ENCODE results near the gene CDH26. TPM values are rescaled to one million over a fixed set of nuclear protein-coding genes. Genes with fewer than 3 reads are reported as not detected.

CDH26 gene
- total RNA-seq, 1 donor from 2014 or later: not detected

- Histone ChIP-seq H3K27me3 (no peaks in the 10 kb centered on the region), H3K4me1 (no peaks in the 10 kb centered on the region), H3K36me3 (no peaks in the 10 kb centered on the region), H3K4me3 (no peak overlapping the region), H3K9me3 (no peaks in the 10 kb centered on the region), H3K27ac (no peak overlapping the region)
- TF ChIP-seq, protein P1, sequence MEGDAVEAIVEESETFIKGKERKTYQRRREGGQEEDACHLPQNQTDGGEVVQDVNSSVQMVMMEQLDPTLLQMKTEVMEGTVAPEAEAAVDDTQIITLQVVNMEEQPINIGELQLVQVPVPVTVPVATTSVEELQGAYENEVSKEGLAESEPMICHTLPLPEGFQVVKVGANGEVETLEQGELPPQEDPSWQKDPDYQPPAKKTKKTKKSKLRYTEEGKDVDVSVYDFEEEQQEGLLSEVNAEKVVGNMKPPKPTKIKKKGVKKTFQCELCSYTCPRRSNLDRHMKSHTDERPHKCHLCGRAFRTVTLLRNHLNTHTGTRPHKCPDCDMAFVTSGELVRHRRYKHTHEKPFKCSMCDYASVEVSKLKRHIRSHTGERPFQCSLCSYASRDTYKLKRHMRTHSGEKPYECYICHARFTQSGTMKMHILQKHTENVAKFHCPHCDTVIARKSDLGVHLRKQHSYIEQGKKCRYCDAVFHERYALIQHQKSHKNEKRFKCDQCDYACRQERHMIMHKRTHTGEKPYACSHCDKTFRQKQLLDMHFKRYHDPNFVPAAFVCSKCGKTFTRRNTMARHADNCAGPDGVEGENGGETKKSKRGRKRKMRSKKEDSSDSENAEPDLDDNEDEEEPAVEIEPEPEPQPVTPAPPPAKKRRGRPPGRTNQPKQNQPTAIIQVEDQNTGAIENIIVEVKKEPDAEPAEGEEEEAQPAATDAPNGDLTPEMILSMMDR (IDR thresholded peaks at IDR 0.05): no peak
- intact Hi-C loops (cut with DNase I): no loop called here
- no peak for DNase-seq (ENCODE audit: low spot score in 2 of 2)
These were observed 91.4 kb downstream of the CDH26 start for GRCh38 chr20:60049601-60050000.

DNA sequence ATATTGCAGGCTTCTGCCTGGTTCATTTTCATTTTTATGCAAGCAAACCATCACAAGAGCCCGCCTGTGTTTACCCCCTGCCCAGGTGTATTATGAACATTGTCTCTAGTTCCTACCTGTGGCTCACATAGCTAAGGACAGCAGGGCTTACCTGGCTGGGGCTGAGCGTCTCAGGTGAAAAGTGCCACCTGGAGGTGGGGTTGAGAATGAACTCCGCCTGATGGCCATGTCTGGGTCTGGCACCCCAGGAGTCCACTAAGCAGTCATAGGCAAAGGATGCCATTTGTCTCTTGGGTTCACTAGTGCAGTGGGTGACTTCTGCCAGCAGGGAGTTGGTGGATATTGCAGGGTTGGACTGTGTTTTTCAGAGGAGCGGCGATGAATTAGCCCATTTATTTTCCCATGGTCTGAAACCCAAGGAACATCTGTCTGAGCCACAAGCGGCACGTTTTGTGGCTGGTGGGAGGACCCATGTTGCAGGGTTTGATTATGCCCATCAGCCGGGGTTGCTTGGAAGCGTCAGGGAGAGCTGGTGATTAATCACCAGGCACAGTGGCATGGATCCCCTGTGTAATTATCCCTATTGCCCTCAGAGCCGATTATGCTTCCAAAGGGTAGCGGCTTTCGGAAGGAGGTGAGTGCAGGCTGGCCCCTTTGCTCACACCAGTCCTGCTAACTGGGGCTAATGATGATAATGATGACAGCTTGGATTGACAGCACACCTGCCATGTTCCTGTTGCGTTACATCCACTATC, 92.1 kb downstream of the CDH26 start:
- H3K4me3 ChIP-seq: no peak overlapping the region
- H3K4me1 ChIP-seq: no peaks in the 10 kb centered on the region
- no peaks in the 10 kb centered on the region for H3K9me3 ChIP-seq
- no peak for DNase-seq (ENCODE audit: low spot score in 2 of 2)
- H3K27ac ChIP-seq: no peak overlapping the region
- TF ChIP-seq, protein P1 (IDR thresholded peaks at IDR 0.05): no peak
- H3K27me3 ChIP-seq: no peaks in the 10 kb centered on the region
- intact Hi-C loops (cut with DNase I): no loop called here
- no peaks in the 10 kb centered on the region for H3K36me3 ChIP-seq

GRCh38 chr20:60051911-60052310, 93.7 kb downstream of the CDH26 start:
- no peaks in the 10 kb centered on the region for H3K36me3 ChIP-seq
- TF ChIP-seq, protein P1 (IDR thresholded peaks at IDR 0.05): no peak
- no peaks in the 10 kb centered on the region for H3K27me3 ChIP-seq
- H3K4me1 ChIP-seq: no peaks in the 10 kb centered on the region
- H3K4me3 ChIP-seq: no peak overlapping the region
- intact Hi-C loops (cut with DNase I): no loop called here
- H3K27ac ChIP-seq: no peak overlapping the region
- no peak for DNase-seq (ENCODE audit: low spot score in 2 of 2)
- H3K9me3 ChIP-seq: no peaks in the 10 kb centered on the region

- TF ChIP-seq, protein P1 (IDR thresholded peaks at IDR 0.05): no peak
- Histone ChIP-seq H3K4me3 (no peak overlapping the region), H3K27ac (no peak overlapping the region), H3K27me3 (no peaks in the 10 kb centered on the region), H3K36me3 (no peaks in the 10 kb centered on the region), H3K9me3 (no peaks in the 10 kb centered on the region), H3K4me1 (no peaks in the 10 kb centered on the region)
- intact Hi-C loops (cut with DNase I): no loop called here
- no peak for DNase-seq (ENCODE audit: low spot score in 2 of 2)
These were observed 94.1 kb downstream of the CDH26 start for GRCh38 chr20:60052322-60052721.

DNA sequence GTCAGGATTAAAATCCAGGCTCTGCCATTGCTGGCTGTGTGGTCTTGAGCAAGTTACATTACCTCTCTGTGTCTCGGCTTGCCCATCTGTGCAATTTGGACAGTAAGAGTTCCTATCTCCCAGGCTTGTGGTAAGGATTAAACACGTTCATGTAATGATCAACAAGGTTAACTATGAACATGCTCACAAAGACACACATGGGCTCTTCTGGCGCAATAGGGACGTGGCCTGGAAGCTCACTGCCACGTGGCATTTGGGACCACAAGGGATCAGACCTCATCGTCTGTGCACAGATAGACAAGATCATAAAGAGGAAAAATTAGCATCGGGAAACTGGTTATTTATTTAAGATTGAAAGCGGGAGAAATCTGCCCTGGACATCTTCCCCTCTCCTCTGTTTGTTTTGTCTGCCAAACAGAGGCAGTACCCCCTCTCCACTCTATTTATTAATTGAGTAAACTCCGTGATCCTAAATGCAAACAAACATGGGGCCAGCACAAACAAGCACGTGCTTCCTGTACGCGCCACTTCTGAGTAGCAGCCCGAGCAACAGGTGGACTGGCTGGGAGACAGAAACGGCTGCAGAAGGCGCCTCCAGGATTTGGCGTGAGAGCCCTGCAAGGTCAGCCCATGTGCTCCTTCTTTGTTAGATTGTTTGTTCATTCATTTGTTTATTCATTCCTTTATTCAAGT, 95.0 kb downstream of the CDH26 start:
- DNase-seq (ENCODE audit: low spot score in 2 of 2): no peak
- TF ChIP-seq, protein P1 (IDR thresholded peaks at IDR 0.05): no peak
- intact Hi-C loops (cut with DNase I): no loop called here
- H3K4me3 ChIP-seq: no peak overlapping the region
- no peaks in the 10 kb centered on the region for H3K36me3 ChIP-seq
- H3K27me3 ChIP-seq: no peaks in the 10 kb centered on the region
- peaks cover 0 to 3% of the 10 kb centered on the region in 2 donors for H3K4me1 ChIP-seq
- no peak overlapping the region for H3K27ac ChIP-seq
- H3K9me3 ChIP-seq: no peaks in the 10 kb centered on the region
